ENCODE measurements around the gene CPNE8. TPM values are rescaled to one million over a fixed set of nuclear protein-coding genes. Genes with fewer than 3 reads are reported as not detected.

The CPNE8 gene
- total RNA-seq, 2 donors from 2014 or later, result 26.4 to 27.6 TPM

- ATAC-seq (no peak), DNase-seq (no peak)
- intact Hi-C loops (cut with DNase I), result no loop called here
These were observed 215.7 kb downstream of the CPNE8 start for GRCh38 chr12:38689704-38690103.

- intact Hi-C loops (cut with DNase I), result no loop called here
These were observed 216.2 kb downstream of the CPNE8 start for GRCh38 chr12:38689195-38689594.

DNA sequence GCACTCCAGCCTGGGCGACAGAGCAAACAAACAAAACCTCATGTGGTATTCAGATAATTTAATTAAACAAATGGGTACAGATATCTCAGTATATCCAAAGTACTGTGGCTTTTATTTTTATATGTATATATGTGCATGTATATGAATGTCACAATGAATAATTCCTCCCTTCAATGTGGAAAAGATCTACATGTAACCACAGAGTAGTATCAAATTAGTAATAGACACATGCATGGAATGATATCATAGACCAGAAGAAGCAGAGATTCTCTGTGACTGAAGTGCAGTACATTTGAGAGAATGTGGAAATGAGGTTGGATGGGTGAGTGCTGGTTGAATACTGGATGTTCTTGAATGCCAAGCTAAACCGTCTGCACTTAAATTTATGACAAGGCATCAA lies 222.9 kb downstream of the CPNE8 start:
- DNase-seq (no peak), ATAC-seq (no peak)
- intact Hi-C loops (cut with DNase I), result no loop called here

More at GRCh38 chr12:38689195-38689594, 216.2 kb downstream of the CPNE8 start:
- DNase-seq (no peak), ATAC-seq (no peak)

DNA sequence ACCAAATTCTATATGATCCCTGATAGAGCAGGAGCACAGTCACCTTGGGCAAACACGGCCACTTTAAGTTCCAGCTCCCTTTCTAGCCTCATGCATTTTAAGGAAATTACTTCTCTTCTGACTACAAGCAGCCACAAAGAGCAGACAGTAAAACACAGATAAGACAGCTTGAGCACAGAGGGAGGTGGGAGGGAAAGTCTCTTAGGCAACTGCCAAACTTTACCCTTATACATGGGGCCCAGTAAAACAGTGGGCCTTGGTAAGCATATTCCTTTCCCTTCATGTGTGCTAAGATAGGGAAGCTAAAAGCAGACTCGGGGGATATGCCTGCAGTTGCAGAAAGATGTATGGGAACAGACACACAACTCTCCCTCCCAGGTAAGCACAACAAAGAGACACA lies 235.9 kb downstream of the CPNE8 start:
- intact Hi-C loops (cut with DNase I), result loop anchor here (5.0 to 10.0 kb wide), 3 partner anchors 238 to 435 kb away; partner anchors contain the start of gene CPNE8 (in 1 of the 2)
- ATAC-seq (no peak), DNase-seq (no peak)

DNA sequence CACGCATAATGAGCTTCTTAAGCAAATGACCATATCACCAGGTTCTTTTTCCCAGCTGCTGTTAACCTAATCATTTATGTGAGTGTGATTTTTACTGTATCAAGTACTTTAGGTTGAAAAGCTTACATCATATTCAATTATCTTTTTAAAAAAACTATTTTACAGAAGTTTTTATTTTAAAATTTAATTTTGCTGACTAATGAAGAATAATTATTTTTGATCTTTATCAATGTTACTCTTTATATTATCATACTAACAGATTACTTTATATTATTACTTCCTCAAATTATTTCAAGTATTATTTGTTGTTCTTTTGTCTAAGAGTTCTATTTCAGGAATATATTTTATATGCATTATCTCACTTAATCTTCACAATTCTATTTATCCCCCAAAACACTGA lies 236.3 kb downstream of the CPNE8 start:
- no peak for DNase-seq
- intact Hi-C loops (cut with DNase I), result loop anchor here (5.0 to 10.0 kb wide), 3 partner anchors 238 to 436 kb away; partner anchors contain the start of gene CPNE8 (in 1 of the 2)
- no peak for ATAC-seq

DNA sequence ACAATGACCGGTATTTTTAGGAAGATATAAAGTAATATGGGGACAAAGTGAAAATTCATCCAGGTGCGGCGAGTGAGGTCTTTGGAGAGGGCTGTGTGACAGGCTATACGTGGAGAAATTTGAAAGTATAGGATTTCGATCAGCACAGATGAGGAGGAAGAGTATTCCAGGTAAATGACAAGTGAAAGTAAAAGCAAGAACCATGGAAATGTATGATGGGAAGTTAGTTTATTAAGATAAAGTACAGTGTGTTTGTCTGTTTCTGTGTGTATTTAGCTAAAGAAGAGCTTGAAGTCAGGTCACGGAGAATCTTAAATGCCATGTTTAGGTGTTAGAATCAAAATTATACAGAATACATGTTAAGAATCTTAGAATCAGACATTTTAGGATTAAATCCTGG lies 239.0 kb downstream of the CPNE8 start:
- ATAC-seq (no peak), DNase-seq (no peak)
- intact Hi-C loops (cut with DNase I), result loop anchor here (5.0 to 10.0 kb wide), 3 partner anchors 241 to 438 kb away; partner anchors contain the start of gene CPNE8 (in 1 of the 2)

- no peak for ATAC-seq
- intact Hi-C loops (cut with DNase I), result loop anchor here (5.0 to 10.0 kb wide), 3 partner anchors 243 to 440 kb away; partner anchors contain the start of gene CPNE8 (in 1 of the 2)
- DNase-seq, result no peak
These were observed 240.6 kb downstream of the CPNE8 start for GRCh38 chr12:38664661-38665269.

DNA sequence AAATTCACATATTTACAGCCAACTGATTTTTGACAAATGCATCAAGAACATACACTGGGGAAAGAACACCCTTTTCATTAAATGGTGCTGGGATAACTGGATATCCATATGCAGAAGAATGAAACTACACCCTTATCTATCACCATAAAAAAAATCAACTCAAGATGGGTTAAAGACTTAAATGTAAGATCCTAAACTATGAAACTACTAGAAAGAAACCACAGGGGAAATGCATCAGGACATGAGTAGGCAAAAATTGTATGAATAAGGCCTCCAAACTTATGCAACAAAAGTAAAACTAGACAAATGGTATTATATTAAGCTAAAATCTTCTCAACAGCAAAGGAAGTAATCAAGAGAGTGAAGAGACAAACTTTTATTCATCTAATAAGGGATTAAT lies 242.6 kb downstream of the CPNE8 start:
- intact Hi-C loops (cut with DNase I), result loop anchor here (10.0 kb wide), 2 partner anchors 252 to 442 kb away; no protein-coding TSS in a partner anchor
- DNase-seq, result no peak
- ATAC-seq, result no peak

- DNase-seq (no peak), ATAC-seq (no peak)
- intact Hi-C loops (cut with DNase I), result no loop called here
These were observed 251.7 kb downstream of the CPNE8 start for GRCh38 chr12:38653650-38654049.

DNA sequence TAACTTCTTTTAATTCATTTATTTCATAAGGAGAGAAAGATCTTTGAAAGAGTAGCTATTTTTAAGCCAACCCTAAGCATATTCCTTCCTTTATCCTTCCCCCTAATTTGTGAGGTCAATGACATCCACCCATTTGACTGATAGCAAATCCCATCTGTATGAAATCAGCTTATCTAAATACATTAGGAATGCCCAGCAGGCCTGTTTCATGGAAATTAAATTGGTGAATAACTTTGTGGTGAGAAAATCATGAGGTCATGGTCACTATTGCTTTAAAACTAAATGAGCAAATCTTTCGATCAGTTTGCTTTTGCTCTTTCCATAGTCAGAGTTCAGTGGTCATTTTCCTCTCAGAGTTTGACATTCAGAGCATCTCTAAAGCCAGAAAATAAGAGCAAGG lies 256.6 kb downstream of the CPNE8 start:
- ATAC-seq (no peak), DNase-seq (no peak)
- intact Hi-C loops (cut with DNase I), result no loop called here

GRCh38 chr12:38646146-38646545 lies 259.2 kb downstream of the CPNE8 start:
- ATAC-seq, result no peak

DNA sequence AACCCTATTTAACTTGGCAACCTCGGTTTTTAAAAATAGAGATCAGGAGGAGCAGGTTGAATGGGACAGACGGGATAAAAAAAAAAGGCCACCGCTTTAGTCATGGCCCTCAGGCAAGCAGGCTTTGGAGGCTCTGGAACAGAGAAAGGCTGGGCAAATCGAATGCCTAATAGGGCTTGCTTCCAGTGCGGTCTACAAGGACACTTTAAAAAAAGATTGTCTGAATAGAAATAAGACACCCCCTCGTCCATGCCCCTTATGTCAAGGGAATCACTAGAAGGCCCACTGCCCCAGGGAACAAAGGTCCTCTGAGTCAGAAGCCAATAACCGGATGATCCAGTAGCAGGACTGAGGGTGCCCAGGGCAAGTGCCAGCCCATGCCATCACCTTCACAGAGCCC lies 265.8 kb downstream of the CPNE8 start:
- DNase-seq, result no peak
- intact Hi-C loops (cut with DNase I), result no loop called here
- no peak for ATAC-seq

More at GRCh38 chr12:38646146-38646545, 259.2 kb downstream of the CPNE8 start:
- intact Hi-C loops (cut with DNase I), result no loop called here
- DNase-seq, result no peak

DNA sequence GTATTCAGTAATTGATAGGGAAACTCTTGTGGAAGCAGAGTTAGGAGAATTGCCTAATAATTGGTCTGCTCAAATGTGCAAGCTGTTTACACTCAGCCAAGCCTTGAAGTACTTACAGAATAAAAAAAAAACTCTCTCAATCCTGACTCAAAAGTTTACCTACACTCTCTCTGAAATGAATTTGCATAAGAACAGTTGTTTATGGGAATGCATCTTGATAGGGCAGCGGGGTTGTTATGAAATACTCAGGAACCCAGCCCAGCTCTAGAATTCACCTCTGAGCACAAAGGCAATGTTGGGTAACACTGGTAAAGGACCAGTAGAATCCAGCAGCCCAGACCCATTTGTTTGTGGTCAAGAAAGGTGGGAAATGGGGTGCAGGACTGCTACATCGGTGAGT lies 267.0 kb downstream of the CPNE8 start:
- intact Hi-C loops (cut with DNase I), result no loop called here
- DNase-seq (no peak), ATAC-seq (no peak)

- intact Hi-C loops (cut with DNase I), result no loop called here
- DNase-seq (no peak), ATAC-seq (no peak)
These were observed 271.9 kb downstream of the CPNE8 start for GRCh38 chr12:38633511-38633910.

DNA sequence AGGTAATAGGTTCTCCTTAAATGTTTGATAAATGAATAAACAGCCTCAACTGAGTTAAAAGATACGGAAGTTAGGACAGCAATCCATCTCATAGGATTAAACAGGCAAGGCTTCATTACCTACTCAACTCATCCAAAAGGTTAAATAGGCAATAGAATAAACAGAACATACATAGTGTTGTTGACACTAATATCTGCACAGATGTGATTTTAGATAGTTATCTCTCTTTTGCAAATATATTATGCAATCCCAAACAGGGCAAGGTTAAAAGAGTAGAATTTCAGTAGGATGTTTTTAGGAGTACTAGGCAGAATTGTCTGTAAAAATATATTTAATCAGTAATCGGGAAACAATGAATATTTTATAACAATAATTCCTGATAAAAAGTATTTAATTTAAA lies 276.3 kb downstream of the CPNE8 start:
- DNase-seq (no peak), ATAC-seq (no peak)
- intact Hi-C loops (cut with DNase I), result no loop called here

GRCh38 chr12:38628288-38628687 lies 277.1 kb downstream of the CPNE8 start:
- ATAC-seq, result no peak
- DNase-seq, result no peak
- intact Hi-C loops (cut with DNase I), result no loop called here

DNA sequence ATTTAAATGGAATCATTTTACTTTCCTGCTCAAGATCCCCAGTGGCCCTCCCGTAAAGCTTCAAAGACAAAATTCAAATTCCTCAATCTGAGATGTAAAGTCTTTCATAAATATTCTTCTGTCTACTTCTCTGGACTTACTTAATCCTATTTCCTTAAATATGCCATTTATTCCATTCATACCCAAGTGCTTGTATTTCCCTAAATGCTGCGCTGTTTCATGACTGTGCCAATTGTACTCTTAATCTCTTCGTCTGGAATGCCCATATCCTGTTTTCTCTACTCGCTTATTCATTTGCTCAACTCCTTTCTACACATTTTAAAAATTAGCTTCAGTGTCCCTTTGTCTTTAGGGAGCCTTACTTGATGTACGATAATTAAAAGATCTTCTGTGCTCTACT lies 280.1 kb downstream of the CPNE8 start:
- intact Hi-C loops (cut with DNase I), result no loop called here
- ATAC-seq, result no peak
- no peak for DNase-seq

- DNase-seq, result no peak
- intact Hi-C loops (cut with DNase I), result no loop called here
- no peak for ATAC-seq
These were observed 291.2 kb downstream of the CPNE8 start for GRCh38 chr12:38614171-38614570.

GRCh38 chr12:38610808-38611350 lies 294.5 kb downstream of the CPNE8 start:
- no peak for DNase-seq
- intact Hi-C loops (cut with DNase I), result no loop called here
- no peak for ATAC-seq

GRCh38 chr12:38607295-38607694 lies 298.1 kb downstream of the CPNE8 start:
- no peak for DNase-seq
- intact Hi-C loops (cut with DNase I), result no loop called here
- no peak for ATAC-seq
